ENCODE results near the gene PPARA.
A peak's percentile ranks its signal among the peaks of the same experiment; 100 is the strongest.
"Not testable (repeated sequence)": the region's sequence is repeated elsewhere in the genome, so short reads cannot be mapped to it uniquely, and the experiment has no call there.

Gene PPARA

DNA sequence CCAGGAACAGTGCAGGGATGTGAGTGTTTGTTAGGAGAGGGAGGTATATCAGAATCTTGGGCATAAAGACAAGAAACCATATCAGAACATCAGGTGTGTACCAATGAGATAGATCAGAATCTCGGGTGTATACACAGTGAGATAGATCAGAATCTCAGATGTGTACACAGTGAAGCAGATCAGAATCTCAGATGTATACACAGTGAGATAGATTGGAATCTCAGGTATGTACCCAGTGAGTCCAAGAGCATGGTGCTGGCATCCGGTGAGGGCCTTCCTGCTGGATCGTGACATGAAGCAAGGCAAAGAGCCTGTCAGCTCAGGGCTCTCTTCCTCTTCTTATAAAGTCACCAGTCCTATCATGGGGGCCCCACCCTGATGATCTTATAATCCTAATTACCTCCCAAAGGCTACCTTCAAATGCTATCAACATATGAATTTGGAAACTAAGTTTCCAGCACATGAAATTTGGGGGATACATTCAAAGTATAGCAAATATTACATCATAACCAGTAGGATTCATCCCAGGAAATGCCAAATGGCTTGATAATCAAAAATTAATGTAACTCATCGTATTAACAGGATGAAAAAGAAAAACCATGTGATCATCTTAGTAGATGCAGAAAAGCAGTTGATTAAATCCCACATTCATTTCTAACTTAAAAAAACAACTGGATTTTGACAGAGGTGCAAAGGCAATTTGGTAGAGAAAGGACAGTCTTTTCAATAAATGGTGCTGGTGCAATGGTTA lies 28.6 kb downstream of the PPARA start:
- no peak for DNase-seq

DNA sequence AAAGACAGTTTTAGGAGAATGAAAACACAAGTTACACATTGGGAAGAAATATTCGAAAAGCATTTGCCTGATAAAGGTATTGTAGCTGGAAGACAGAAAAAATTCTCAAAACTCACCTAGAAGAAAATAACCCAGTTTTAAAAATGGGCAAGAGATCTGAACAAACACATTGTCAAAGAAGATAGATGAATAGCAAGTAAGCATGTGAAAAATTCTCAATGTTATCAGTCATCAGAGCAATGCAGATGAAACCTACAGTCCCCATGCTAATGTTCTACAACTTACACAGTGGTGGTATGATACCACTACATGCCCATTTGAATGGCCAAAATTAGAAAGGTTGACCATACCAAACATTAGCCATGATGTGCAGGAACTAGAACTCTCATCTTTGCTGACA lies 29.4 kb downstream of the PPARA start:
- no peak for DNase-seq

DNA sequence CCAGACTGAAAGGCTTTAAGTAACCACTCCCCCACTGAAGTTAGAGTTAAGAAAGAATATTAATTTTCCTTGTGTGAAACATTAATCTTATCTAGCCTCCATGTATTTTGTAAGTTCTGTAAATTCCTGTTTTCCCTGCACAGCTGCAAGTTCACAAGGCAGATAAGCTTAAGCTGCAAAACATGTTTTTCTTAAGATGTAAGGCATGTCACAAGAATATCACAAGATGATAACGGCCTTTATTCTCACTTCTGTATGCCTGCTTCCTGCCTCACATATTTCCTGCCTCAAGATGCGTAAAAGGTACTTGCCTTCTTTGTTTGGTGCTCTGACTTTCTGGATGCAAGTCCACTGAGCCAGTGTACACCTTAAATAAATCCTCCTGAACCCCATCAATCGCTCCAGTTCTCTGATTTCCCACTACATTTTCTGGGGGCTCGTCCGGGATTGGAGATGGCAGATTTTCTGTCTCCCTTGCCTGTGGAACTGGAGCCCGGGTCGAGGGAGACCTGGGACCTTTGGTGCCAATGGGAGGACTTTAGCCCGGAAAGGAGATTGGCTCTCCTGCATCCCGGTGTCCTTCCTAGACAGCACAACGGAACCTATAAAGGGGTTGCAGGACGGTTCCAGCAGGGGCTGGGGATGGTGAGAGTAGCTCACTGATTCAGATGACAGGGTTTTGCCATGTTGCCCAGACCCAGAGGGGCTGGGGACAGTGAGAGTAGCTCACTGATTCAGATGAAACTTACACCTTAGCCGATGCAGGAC lies 30.2 kb downstream of the PPARA start:
- DNase-seq: no peak

DNA sequence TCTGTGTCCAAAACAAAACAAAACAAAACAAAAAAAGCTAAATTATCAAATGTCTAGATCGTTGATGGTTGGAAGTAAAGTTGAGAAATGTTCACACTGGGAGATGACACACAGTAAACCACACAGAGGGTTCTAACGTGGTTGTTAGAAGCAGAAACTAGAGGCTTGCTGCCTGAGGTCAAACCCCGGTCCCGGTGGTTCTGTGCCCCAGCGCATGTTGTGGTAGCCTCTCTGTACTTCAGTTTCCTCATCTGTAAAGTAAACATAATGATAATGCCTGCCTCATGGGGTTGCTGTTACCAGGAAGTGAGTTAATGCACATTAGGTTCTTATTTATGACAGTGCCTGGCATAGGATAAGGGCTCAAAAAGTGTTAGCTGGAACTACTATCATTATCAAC lies 33.4 kb downstream of the PPARA start:
- peak; percentile 2 for DNase-seq

DNA sequence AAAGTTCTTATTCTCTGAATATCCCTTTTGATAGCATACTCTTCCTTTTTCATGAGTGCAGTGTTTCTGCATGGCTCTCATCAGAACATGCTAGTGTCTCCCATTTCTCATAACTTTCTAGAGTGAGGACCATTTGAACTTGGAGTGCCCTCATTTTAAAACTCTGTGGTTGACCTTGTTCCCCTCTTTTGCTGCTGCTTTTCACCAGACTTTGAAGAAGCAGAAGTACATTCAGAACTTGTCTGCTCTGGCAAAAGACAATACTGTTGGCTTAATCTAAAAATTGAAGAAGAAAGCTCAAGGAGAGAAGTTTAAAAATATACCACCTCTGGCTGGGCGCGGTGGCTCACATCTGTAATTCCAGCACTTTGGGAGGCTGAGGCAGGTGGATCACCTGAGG lies 35.0 kb downstream of the PPARA start:
- DNase-seq: no peak

DNA sequence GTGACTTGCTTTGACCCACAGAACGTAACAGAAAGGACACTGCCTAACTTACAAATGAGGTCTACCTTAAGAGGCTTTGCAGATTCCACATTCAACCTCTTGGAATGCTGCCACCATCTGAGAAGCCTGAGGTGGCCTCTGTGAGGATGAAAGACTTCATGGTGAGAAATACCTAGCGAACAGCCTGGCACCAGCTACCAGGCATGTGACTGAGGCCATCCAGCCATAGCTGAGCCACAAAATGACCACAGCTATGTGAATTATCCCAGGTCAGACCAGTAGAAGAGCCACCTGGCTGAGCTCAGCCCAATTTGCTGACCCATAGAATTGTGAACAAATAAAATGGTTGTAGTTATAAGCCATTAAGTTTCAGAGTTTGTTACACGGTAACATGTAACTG lies 37.5 kb downstream of the PPARA start:
- DNase-seq: no peak

DNA sequence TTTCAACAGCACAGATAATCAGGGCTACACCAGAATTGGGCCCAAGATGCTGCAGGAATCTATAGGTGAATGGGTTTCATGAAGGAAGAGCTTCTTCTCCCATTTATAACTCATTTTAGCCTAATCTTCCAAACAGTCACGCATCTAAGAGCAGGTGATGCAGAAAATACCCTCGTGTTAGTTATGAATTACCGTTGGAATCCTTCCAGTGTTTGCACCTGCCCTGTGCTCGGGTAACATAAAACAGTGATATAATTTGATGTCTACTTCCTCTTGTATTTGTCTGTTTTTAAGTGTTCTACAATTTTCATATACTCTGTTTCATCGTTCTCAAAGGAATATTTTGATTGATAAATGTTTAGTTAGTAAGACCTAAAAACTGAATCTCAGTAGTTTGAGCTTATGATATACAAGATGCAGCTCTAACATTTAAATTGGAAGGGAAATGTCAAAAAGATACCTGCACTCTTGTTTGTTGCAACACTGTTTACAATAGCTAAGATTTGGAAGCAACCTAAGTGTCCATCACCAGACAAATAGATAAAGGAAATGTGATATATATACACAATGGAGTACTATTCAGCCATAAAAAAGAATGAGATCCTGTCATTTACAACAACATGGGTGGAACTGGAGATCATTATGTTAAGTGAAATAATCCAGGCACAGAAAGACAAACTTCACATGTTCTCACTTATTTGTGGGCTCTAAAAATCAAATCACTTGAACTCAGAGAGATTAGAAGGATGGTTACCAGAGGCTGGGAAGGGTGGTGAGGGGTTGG lies 42.1 kb downstream of the PPARA start:
- DNase-seq: no peak

DNA sequence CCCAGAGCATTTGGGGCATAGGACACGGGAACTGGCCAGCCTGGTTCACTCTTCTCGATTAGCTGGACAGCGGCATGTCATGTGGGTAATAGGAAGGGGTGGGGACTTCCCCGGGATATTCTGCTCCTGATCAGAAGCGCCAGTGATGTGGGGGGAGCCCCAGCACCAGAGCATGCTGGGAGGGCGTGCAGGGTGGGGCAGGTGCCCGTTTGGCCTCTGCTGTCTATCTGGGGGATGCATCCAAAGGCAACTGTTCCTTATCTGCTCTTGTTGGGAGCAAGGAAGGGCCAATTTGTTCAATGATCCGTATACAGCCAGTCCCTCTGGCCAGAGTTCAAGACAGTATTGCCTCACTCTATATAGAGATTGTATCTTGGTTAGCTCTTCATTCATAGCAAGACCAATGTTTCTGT lies 43.6 kb downstream of the PPARA start:
- DNase-seq: no peak

DNA sequence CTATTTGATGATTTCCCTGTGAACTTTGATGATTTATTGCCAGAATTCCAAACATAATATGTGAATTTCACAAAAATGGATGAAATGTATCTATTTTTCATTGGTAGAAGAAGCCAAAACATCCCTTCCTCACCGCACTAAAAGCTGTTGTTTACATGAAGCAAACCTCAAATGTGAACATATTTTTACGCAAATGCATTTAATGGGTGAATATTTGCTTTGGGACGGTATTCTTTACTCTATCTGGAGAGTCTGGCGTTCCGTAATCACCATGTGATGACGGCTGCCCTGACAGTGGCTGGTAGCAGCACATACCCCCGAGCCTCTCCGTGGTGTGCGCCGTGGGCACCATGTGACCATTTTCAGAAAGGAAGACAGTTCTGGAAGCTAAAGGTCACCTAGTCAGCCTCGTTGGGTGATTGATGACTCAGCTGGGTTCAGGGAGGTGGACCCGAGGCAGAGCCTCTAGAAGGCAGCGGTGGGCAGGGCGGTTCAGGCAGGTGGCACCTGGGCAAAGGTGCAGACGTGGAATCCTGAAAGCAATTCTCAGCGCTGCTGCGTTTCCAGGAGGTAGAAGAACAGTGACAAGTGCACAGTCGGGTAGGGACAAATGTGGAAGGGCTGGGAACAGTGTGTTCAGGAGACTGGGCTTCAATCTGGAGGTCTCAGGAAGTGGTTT lies 45.3 kb downstream of the PPARA start:
- DNase-seq: no peak

DNA sequence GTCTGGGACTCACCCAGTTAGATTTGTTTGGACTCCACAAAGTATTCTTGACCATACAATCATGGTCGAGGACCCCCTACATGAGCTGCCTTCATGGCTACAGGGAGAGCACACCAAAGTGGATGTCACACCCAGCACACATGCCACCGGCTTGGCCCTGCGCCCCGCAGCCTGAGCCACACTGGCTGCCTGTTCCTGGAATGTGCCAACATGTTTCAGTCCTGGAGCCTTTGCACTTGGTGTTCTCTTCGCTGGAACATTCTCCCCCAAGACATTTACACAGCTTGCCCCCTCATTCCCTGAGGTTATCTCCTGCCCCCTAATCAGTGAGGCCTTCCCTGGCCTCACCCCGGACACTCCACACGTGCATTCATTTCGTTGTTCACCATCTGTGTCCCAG lies 46.0 kb downstream of the PPARA start:
- no peak for DNase-seq

DNA sequence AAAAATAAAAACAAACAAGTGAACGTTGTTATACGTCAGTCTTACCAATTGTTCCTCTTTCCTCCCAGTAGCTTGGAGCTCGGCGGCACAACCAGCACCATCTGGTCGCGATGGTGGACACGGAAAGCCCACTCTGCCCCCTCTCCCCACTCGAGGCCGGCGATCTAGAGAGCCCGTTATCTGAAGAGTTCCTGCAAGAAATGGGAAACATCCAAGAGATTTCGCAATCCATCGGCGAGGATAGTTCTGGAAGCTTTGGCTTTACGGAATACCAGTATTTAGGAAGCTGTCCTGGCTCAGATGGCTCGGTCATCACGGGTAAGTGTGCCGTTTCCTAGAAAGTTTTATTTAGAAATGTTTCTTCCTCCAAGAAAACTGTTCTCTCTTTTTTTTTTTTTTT lies 47.9 kb downstream of the PPARA start:
- no peak for DNase-seq

DNA sequence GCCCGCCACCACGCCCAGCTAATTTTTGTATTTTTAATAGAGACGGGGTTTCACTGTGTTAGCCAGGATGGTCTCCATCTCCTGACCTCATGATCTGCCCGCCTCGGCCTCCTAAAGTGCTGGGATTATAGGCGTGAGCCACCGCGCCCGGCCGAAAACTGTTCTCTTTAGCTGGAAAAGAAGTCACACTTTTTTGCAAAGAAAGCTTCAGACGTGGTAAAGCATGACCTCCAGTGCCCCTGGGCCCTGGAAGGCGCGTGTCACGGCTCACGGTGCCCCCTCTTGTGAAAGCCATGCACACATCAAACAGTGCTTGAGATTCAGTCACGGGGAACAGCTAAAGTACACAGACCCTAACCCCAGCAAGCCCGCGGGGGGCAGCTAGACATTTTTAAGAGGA lies 48.5 kb downstream of the PPARA start:
- not testable (repeated sequence) for DNase-seq

DNA sequence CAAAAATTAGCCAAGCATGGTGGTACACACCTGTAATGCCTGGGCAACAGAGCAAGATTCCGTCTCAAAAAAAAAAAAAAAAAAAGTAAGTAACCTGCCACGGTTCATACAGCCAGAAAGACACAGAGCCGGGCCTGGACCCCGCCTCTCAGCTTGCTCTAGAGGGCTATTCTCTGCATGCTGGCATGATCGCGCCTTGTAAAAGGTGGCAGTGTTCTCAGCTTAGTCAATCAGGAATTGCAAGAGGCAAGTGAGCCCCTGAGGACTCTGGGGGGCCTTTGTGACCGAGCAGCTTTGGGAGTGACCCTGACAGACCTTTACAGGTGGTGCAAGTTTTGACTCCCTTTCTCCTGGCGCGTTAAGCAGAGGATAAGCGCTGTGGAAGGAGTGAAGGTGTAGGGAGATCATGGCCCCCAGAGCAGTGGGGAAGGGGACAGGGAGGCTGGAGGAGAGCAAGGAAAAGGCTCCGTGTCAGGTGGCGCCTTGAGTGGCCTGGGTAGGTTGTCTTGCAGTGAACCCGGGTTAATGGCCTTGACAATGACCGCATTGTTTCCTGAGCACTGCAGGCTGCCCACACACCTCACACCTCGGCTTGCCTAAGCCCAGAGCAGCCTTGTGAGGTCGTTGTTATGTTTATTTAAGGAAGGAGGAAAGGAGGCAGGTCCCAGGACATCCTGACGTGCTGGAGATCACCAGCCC lies 50.9 kb downstream of the PPARA start:
- no peak for DNase-seq

DNA sequence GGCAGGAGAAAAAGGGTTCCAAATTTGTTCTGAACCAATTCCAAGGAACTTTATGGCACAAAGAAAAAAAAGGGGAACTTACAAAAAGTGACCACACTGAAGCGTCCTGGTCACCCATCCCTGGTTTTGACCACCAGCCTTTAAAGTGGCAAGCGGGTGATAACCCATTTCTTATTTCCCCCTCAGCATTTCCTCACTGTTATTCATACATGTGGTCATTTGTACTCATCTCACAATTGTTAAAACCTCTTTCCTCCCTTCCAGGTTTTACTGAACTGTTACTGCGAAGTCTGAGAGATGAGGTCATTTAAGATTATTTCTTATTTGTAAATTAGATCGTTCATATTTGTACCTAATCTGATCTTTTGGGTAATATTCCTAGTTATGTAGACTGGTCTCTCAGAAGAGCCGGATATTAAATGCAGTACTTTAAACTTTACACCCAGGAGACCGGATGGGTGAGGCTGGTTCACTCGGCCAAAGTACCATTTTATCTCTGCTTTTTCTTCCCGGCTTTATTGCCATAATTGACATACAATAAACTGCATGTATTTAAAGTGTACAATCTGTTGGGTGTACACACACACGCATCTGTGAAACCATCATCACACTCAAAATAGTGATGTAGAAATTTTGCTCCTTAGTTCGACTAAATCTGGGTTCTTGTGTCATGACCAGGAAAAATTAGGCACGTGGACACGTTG lies 52.7 kb downstream of the PPARA start:
- DNase-seq: no peak

DNA sequence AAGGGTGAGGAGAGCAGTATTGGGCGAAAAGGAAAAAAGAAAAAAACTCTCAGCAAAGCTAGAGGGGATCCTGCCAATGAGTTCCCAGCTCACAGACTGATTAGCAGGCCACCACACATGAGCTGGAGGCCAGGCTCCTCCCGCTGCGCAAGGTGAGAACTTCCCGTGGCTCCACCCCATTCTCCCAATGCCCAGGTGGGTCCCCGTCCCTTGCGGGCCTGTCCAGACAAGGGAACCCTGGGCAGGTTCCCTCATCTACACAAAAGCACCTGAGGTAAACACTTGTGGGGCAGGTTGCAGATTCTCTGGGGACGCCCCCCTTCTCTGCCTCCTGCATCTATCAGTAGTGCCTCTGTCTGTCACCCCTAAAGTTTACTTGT lies 53.3 kb downstream of the PPARA start:
- no peak for DNase-seq

DNA sequence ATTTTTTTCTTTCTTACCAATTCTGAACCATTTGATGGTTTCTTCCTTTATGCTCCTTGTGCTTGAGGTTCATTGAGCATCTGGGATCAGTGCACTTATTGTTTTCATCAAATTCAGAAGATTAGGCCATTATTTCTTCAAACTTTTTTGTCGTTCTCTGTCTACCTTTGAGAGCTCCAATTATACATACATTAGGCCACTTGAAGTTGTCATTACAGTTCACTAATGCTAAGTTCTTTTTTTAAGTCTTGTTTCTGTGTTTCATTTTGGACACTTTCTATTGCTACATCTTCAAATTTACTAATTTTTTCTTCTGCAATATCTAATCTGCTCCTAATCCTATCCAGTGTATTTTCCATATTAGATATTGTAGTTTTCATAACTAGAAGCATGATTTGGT lies 58.9 kb downstream of the PPARA start:
- DNase-seq: no peak

DNA sequence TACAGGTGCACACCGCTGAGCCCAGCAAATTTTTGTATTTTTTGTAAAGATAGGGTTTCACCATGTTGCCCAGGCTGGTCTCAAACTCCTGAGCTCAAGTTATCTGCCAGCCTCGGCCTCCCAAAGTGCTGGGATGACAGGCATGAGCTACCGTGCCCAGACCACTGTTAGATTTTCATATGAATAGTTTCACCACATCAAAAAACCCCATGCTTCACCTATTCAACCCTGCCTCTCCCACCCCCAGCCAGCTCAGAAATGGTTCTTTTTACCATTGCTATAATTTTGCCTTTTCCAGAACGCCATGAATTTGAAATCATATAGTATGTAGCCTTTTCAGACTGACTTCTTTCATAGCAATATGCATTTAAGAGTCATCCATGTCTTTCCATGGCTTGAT lies 61.9 kb downstream of the PPARA start:
- DNase-seq: no peak

DNA sequence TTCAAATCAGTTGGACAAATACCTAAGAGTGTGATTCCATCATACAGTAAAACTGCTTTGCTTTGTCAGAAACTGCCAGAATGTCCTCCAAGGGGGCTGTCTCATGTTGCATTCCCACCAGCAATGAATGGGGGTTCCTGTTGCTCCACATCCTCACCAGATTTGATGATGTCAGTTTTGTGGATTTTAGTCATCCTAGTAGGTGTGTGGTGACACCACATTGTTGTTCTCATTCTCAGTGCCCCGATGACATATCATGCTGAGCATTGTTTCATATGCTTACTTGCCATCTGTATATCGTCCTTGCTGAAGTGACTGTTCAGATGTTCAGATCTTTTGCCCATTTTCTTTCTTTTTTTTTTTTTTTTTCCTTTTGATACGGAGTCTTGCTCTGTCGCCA lies 62.7 kb downstream of the PPARA start:
- DNase-seq: peak; percentile 52

DNA sequence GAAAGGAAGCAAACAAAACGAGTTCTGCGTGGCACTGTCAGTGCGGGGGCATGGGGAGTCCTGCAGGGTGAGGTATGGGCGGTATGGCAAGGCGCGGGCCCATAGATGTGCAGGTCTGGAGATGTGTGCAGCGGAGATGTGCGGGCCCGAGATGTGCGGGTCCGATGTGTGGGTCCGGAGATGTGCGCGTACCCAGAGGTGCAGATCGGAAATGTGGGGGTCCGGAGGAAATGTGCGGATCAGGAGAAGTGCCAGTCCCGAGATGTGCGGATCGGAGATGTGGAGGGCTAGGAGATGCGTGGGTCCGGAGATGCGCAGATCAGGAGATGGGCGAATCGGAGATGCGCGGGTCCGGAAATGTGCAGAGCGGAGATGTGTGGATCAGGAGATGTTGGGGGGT lies 63.8 kb downstream of the PPARA start:
- DNase-seq: no peak

DNA sequence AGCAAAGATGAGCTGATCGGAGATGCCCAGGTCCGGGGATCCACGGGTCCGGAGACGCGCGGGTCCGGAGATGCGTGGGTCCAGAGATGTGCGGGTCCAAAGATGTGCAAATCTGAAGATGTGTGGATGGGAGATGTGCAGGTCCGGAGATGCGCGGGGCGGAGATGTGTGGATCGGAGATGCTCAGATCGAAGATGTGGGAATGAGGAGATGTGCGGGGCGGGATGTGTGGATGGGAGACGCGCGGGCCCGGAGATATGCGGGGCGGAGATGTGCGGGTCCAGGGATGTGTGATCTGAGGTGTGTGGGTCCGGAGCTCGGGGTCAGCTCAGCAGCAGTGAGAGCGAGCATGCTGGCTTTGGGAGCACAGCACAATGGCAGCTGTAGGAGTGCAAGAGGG lies 64.3 kb downstream of the PPARA start:
- no peak for DNase-seq

DNA sequence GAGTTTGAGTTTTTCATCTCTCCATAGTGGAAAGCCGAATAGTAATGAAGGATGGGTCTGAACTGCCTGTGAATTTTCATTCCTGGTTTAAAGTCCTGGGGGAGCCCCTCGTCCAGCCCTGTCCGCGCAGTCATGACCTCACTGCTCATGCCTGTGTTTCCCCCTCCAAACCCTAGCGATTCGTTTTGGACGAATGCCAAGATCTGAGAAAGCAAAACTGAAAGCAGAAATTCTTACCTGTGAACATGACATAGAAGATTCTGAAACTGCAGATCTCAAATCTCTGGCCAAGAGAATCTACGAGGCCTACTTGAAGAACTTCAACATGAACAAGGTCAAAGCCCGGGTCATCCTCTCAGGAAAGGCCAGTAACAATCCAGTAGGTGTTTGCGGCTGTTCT lies 69.3 kb downstream of the PPARA start:
- no peak for DNase-seq

DNA sequence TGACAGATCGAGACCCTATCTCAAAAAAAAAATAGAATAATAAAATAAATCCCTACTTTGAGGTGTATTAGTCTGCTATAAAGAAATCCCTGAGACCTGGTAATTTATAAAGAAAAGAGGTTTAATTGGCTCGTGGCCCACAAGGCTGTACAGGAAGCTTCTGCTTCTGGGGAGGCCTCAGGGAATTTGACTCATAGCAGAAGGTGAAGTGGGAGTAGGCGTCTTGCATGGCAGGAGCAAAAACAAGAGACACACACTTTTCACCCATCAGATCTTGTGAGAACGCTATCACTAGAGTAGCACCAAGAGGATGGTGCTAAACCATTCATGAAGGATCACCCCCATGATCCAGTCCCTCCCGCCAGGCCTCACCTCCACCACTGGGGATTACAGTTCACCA lies 70.6 kb downstream of the PPARA start:
- no peak for DNase-seq

Measured in activated CD4-positive, alpha-beta T cell treated with anti-CD3 and anti-CD28 coated beads, Interleukin-2, amount 50 U/mL, for 16 hours (primary cell).